HepG2 (cell line): Measurements from ENCODE around the gene MASTL. TPM values are rescaled to one million over a fixed set of nuclear protein-coding genes. Genes with fewer than 3 reads are reported as not detected.

Experiments used
- ARID2 ChIP-seq: sonication (generic); formaldehyde crosslinking; IDR thresholded peaks from 2 replicates; pipeline ENCODE4 v1.8.1; 2022; ENCODE audit warnings: mild to moderate bottlenecking, missing genetic modification reagents, borderline replicate concordance
- BRCA1 ChIP-seq: sonication (generic); formaldehyde crosslinking; IDR thresholded peaks from 2 replicates; pipeline ENCODE4 v1.4.0; 2020; ENCODE audit warnings: missing genetic modification reagents
- ELK4 ChIP-seq: sonication (generic); formaldehyde crosslinking; IDR thresholded peaks from 2 replicates; pipeline ENCODE4 v1.9.0; 2021; ENCODE audit warnings: missing genetic modification reagents, borderline replicate concordance
- HES4 ChIP-seq: sonication (generic); formaldehyde crosslinking; IDR thresholded peaks from 2 replicates; pipeline ENCODE4 v1.9.0; 2021; ENCODE audit warnings: mild to moderate bottlenecking, missing genetic modification reagents, borderline replicate concordance
- HNF4A ChIP-seq: sonication (generic); formaldehyde crosslinking; IDR thresholded peaks from 2 replicates; pipeline ENCODE4 v1.4.0; 2020; ENCODE audit warnings: missing genetic modification reagents
- KMT2A ChIP-seq: sonication (generic); formaldehyde crosslinking; IDR thresholded peaks from 2 replicates; pipeline ENCODE4 v1.4.0; 2020; ENCODE audit warnings: missing genetic modification reagents
- MAFK ChIP-seq, 2 experiments: IDR thresholded peaks in 1 of 2; conservative IDR thresholded peaks in 1 of 2; 2 replicates each; pipeline ENCODE4 v1.6.1; 2011; ENCODE audit warnings: improper control_type of control experiment in 2 of 2, low read length in 2 of 2
- MIXL1 ChIP-seq: IDR thresholded peaks from 2 replicates; pipeline ENCODE4 v1.6.1; 2016
- PHF21A ChIP-seq: sonication (generic); formaldehyde crosslinking; IDR thresholded peaks from 2 replicates; pipeline ENCODE4 v1.5.0; 2020; ENCODE audit warnings: mild to moderate bottlenecking, missing genetic modification reagents
- RNF219 ChIP-seq: sonication (generic); formaldehyde crosslinking; IDR thresholded peaks from 2 replicates; pipeline ENCODE4 v1.5.0; 2020; ENCODE audit warnings: mild to moderate bottlenecking, missing genetic modification reagents
- SMARCE1 ChIP-seq: fragments of 450-650 bp; IDR thresholded peaks from 2 replicates; pipeline ENCODE4 v1.6.1; 2017; ENCODE audit warnings: borderline replicate concordance
- SNAPC2 ChIP-seq: sonication (generic); formaldehyde crosslinking; IDR thresholded peaks from 2 replicates; pipeline ENCODE4 v1.8.1; 2022; ENCODE audit warnings: mild to moderate bottlenecking, missing genetic modification reagents
- XRCC5 ChIP-seq: fragments of 200-400 bp; formaldehyde crosslinking; optimal IDR thresholded peaks from 2 replicates; pipeline ENCODE3; 2017; ENCODE audit warnings: mild to moderate bottlenecking, low read length
- ZBTB20 ChIP-seq: sonication (generic); formaldehyde crosslinking; IDR thresholded peaks from 2 replicates; pipeline ENCODE4 v1.8.1; 2023; ENCODE audit warnings: missing genetic modification reagents, low read depth, mild to moderate bottlenecking, borderline replicate concordance
- ZFY ChIP-seq: sonication (generic); formaldehyde crosslinking; IDR thresholded peaks from 2 replicates; pipeline ENCODE4 v1.4.0; 2020; ENCODE audit warnings: missing genetic modification reagents
- ZNF124 ChIP-seq: sonication (generic); formaldehyde crosslinking; IDR thresholded peaks from 2 replicates; pipeline ENCODE4 v1.4.0; 2020; ENCODE audit warnings: missing genetic modification reagents
- ZNF276 ChIP-seq: sonication (generic); formaldehyde crosslinking; IDR thresholded peaks from 2 replicates; pipeline ENCODE4 v1.4.0; 2020; ENCODE audit warnings: mild to moderate bottlenecking, low read depth, missing genetic modification reagents
- ZNF296 ChIP-seq: sonication (generic); formaldehyde crosslinking; conservative IDR thresholded peaks from 2 replicates; pipeline ENCODE4 v1.5.0; 2020; ENCODE audit warnings: mild to moderate bottlenecking, missing genetic modification reagents
- ZNF414 ChIP-seq: sonication (generic); formaldehyde crosslinking; IDR thresholded peaks from 2 replicates; pipeline ENCODE4 v1.5.0; 2020; ENCODE audit warnings: missing genetic modification reagents
- ZNF629 ChIP-seq: sonication (generic); formaldehyde crosslinking; conservative IDR thresholded peaks from 2 replicates; pipeline ENCODE4 v1.5.0; 2020; ENCODE audit warnings: missing genetic modification reagents
- ZNF746 ChIP-seq: sonication (generic); formaldehyde crosslinking; IDR thresholded peaks from 2 replicates; pipeline ENCODE4 v1.8.0; 2022; ENCODE audit warnings: mild to moderate bottlenecking, missing genetic modification reagents
- ZNF83 ChIP-seq: sonication (generic); formaldehyde crosslinking; IDR thresholded peaks from 2 replicates; pipeline ENCODE4 v1.4.0; 2020; ENCODE audit warnings: missing genetic modification reagents, mild to moderate bottlenecking, borderline replicate concordance
- polyA plus RNA-seq, 8 experiments: library from polyadenylated mRNA; depleted of rRNA in 3 of 8; stranded (reverse) in 7 of 8; unstranded in 1 of 8; fragments of >200 nt; fragmentation: Illumina TruSeq in 4 of 8; extraction: Trizol in 4 of 8; gene quantifications; 2 replicates each; pipeline versions ENCODE4 v1.2.1 to v1.2.3, GENCODE V29; 2011 to 2016; ENCODE audit warnings: low read depth in 4 of 8, missing spikeins in 1 of 8, mixed read lengths in 1 of 8; ENCODE audit not compliant: insufficient read depth in 1 of 8
- total RNA-seq, 5 experiments: library from RNA; depleted of rRNA; stranded (reverse); fragments of >200 nt; fragmentation: Illumina TruSeq; extraction: Trizol; gene quantifications; 2 replicates each; pipeline ENCODE4 v1.2.3, GENCODE V29; 2016; ENCODE audit warnings: low read depth in 1 of 5

The MASTL gene
- total and polyA plus RNA-seq, 2 of the 13 experiments (the other 11 are each of a cell fraction or from before 2014, with no cell fraction given) = 6.0 to 18.0 TPM

GRCh38 chr10:27155066-27155754, at the start of gene MASTL (continued):
- TF ChIP-seq SNAPC2 (CRISPR knock-in tag) (peak; percentile 31; the same call in 1 of the 2 replicates), ZNF124 (CRISPR knock-in tag) (peak; percentile 66; the same call in 1 of the 2 replicates), SMARCE1 (no peak), ZNF296 (CRISPR knock-in tag) (no peak), HES4 (CRISPR knock-in tag) (no peak), XRCC5 (peak; percentile 21), ZFY (CRISPR knock-in tag) (peak; percentile 25; the same call in 1 of the 2 replicates), ZBTB20 (CRISPR knock-in tag) (no peak), MIXL1 (CRISPR knock-in tag) (0 out of 2 replicates have a peak, but pooled peaks have one; percentile 50), ZNF746 (CRISPR knock-in tag) (no peak), RNF219 (no peak; the same call in 1 of the 2 replicates), PHF21A (CRISPR knock-in tag) (no peak), BRCA1 (no peak), ZNF629 (CRISPR knock-in tag) (no peak), ZNF414 (CRISPR knock-in tag) (peak; percentile 31; the same call in 1 of the 2 replicates), MAFK (conservative IDR thresholded peaks at IDR 0.05 in 1 of 2, IDR thresholded peaks at IDR 0.05 in 1 of 2; ENCODE audit: low read length in 2 of 2) (no peak), KMT2A (CRISPR knock-in tag) (peak; percentile 84), HNF4A (CRISPR knock-in tag) (peak; percentile 15; the same call in 1 of the 2 replicates), ZNF276 (peak; percentile 64; the same call in 1 of the 2 replicates), ZNF83 (no peak), ARID2 (no peak), ELK4 (no peak)
